ENCODE results near the gene MMP26.
"Not testable (repeated sequence)": the region's sequence is repeated elsewhere in the genome, so short reads cannot be mapped to it uniquely, and the experiment has no call there.

Gene MMP26

GRCh38 chr11:4722616-4723534, 18.3 kb downstream of the MMP26 start:
- not testable (repeated sequence) for DNase-seq

- DNase-seq: no peak
These were observed 22.6 kb downstream of the MMP26 start for GRCh38 chr11:4727171-4727570.

GRCh38 chr11:4740735-4741134, 36.2 kb downstream of the MMP26 start:
- no peak for DNase-seq

- no peak for DNase-seq
These were observed 43.9 kb downstream of the MMP26 start for GRCh38 chr11:4748438-4748837.

- DNase-seq: no peak
These were observed 46.6 kb downstream of the MMP26 start for GRCh38 chr11:4751201-4751600.
